Bladder microvascular endothelial cell (primary cell): Measurements from ENCODE around the gene KCNJ10. TPM values are rescaled to one million over a fixed set of nuclear protein-coding genes. Genes with fewer than 3 reads are reported as not detected.

Experiments
- total RNA-seq: library from RNA; depleted of rRNA; stranded (reverse); fragments of >200 nt; gene quantifications from 2 replicates; pipeline ENCODE4 v1.2.3, GENCODE V29; 2014

KCNJ10 gene
- total RNA-seq = not detected in 2 replicates

GRCh38 chr1:160069460-160070231 lies at the start of gene KCNJ10:
Gene KCNJ10, minus strand, starts transcription at chr1:160070160. Its CDS starts 27,628 bp downstream, at chr1:160042532.

GRCh38 chr1:160115545-160116282 lies 45.8 kb upstream of the KCNJ10 start, which contains the start of gene ATP1A2:
Gene ATP1A2, plus strand, starts transcription at chr1:160115759. Its CDS starts 103 bp downstream, at chr1:160115862.

GRCh38 chr1:160097911-160098851 lies 28.2 kb upstream of the KCNJ10 start, which contains the start of gene IGSF8:
Gene IGSF8, minus strand, starts transcription at chr1:160098619. Its CDS starts 147 bp downstream, at chr1:160098472.

GRCh38 chr1:160081261-160081936 lies 11.4 kb upstream of the KCNJ10 start, which contains the start of gene KCNJ9:
Gene KCNJ9, plus strand, starts transcription at chr1:160081538. Its CDS starts 2,493 bp downstream, at chr1:160084031.

GRCh38 chr1:160031365-160032164 lies 38.4 kb downstream of the KCNJ10 start, which contains the start of gene PIGM:
Gene PIGM, minus strand, starts transcription at chr1:160031990. Its CDS starts 251 bp downstream, at chr1:160031739.

GRCh38 chr1:159953536-159954515 lies 116.1 kb downstream of the KCNJ10 start, which contains the start of gene SLAMF9:
Gene SLAMF9, minus strand, starts transcription at chr1:159954237. Its CDS starts 100 bp downstream, at chr1:159954137.

Other genes with a start within 250 kb of the KCNJ10 start
- gene SLAMF8, start 243.3 kb downstream of the KCNJ10 start, total RNA-seq = not detected in 2 replicates
- gene VSIG8, start 207.5 kb downstream of the KCNJ10 start, total RNA-seq = not detected in 2 replicates
- gene CFAP45, start 170.0 kb downstream of the KCNJ10 start, total RNA-seq = 0.13 and 0.16 TPM in 2 replicates
- gene TAGLN2, start 144.7 kb downstream of the KCNJ10 start, total RNA-seq = 305 and 327 TPM in 2 replicates
- not detected in 2 replicates for gene IGSF9, start 124.5 kb downstream of the KCNJ10 start, total RNA-seq
- gene SLAMF9, start 115.9 kb downstream of the KCNJ10 start, total RNA-seq = not detected in 2 replicates
- 1.6 and 4.0 TPM in 2 replicates for gene PIGM, start 38.2 kb downstream of the KCNJ10 start, total RNA-seq
- not detected in 2 replicates for gene KCNJ9, start 11.4 kb upstream of the KCNJ10 start, total RNA-seq
- gene IGSF8, start 28.5 kb upstream of the KCNJ10 start, total RNA-seq = 7.4 and 15.1 TPM in 2 replicates
- gene ATP1A2, start 45.6 kb upstream of the KCNJ10 start, total RNA-seq = not detected in 2 replicates
- not detected in 2 replicates for gene ATP1A4, start 81.4 kb upstream of the KCNJ10 start, total RNA-seq
- gene CASQ1, start 120.4 kb upstream of the KCNJ10 start, total RNA-seq = not detected in 2 replicates
- 51.8 and 148 TPM in 2 replicates for gene PEA15, start 135.2 kb upstream of the KCNJ10 start, total RNA-seq
- 59.4 and 102 TPM in 2 replicates for gene DCAF8, start 192.4 kb upstream of the KCNJ10 start, total RNA-seq
- 16.0 and 33.0 TPM in 2 replicates for gene PEX19, start 215.0 kb upstream of the KCNJ10 start, total RNA-seq